HEK293 (cell line): ENCODE data around the gene NTRK3.

ENCODE experiments used
- CTCF ChIA-PET: fragments of 350-600 bp; formaldehyde crosslinking; extraction: SDS; loops from one replicate; lab custom pipeline; 2021; ENCODE audit warnings: antibody characterized with exemption; lab: Yijun Ruan, JAX
- POLR2A ChIA-PET: fragments of 300-600 bp; formaldehyde crosslinking; extraction: SDS; loops from one replicate; lab custom pipeline; 2020; ENCODE audit warnings: antibody characterized with exemption, inconsistent platforms; lab: Yijun Ruan, JAX
- H3K27ac ChIP-seq: fragments of 200-500 bp; sonication (Bioruptor generic); 2 replicates; pipeline ENCODE4 v1.5.1; 2014; ENCODE audit warnings: low read depth, low read length, control low read depth, inconsistent platforms; ENCODE audit errors: extremely low read depth
- H3K36me3 ChIP-seq, 2 experiments: fragments of 200-500 bp in 1 of 2; sonication (Bioruptor generic) in 1 of 2; 1 replicate in 1 of 2; 2 replicates in 1 of 2; pipeline ENCODE4 v1.5.1; 2014 to 2017; ENCODE audit warnings: inconsistent platforms in 2 of 2, low read length in 2 of 2; ENCODE audit not compliant: control insufficient read depth in 2 of 2, insufficient read depth in 1 of 2
- H3K4me1 ChIP-seq: fragments of 200-500 bp; sonication (Bioruptor generic); 2 replicates; pipeline ENCODE4 v1.5.1; 2014; ENCODE audit warnings: mild to moderate bottlenecking, low read length, inconsistent platforms; ENCODE audit not compliant: control insufficient read depth, insufficient read depth
- H3K4me3 ChIP-seq: 2 replicates; pipeline ENCODE4 v1.5.1; 2011; ENCODE audit warnings: low read depth, mild to moderate bottlenecking, control low read depth, low read length, moderate library complexity
- H3K9me3 ChIP-seq: fragments of 200-500 bp; sonication (Bioruptor generic); 2 replicates; pipeline ENCODE4 v1.5.1; 2014; ENCODE audit warnings: low read depth, low read length, inconsistent platforms; ENCODE audit not compliant: control insufficient read depth, insufficient read depth
- PATZ1 ChIP-seq: fragments of 450-650 bp; formaldehyde crosslinking; IDR thresholded peaks from 2 replicates; pipeline ENCODE4 v1.5.1; 2016; ENCODE audit warnings: missing biosample characterization, missing genetic modification characterization
- ZBTB49 ChIP-seq: fragments of 450-650 bp; formaldehyde crosslinking; IDR thresholded peaks from 2 replicates; pipeline ENCODE4 v1.5.1; 2016; ENCODE audit warnings: missing biosample characterization, missing genetic modification characterization, low read depth
- ZNF174 ChIP-seq: fragments of 450-650 bp; formaldehyde crosslinking; IDR thresholded peaks from 2 replicates; pipeline ENCODE4 v1.5.0; 2017; ENCODE audit warnings: missing biosample characterization, mild to moderate bottlenecking, missing genetic modification characterization
- ZNF513 ChIP-seq: fragments of 450-650 bp; IDR thresholded peaks from 2 replicates; pipeline ENCODE4 v1.5.1; 2018; ENCODE audit warnings: missing biosample characterization, missing genetic modification characterization
- ZNF518A ChIP-seq: fragments of 450-650 bp; formaldehyde crosslinking; conservative IDR thresholded peaks from 2 replicates; pipeline ENCODE4 v1.5.1; 2016; ENCODE audit warnings: low read depth, missing biosample characterization, missing genetic modification characterization

Gene NTRK3

GRCh38 chr15:88090481-88091011 lies 166.0 kb downstream of the NTRK3 start (continued):
- TF ChIP-seq ZBTB49, result no peak

DNA sequence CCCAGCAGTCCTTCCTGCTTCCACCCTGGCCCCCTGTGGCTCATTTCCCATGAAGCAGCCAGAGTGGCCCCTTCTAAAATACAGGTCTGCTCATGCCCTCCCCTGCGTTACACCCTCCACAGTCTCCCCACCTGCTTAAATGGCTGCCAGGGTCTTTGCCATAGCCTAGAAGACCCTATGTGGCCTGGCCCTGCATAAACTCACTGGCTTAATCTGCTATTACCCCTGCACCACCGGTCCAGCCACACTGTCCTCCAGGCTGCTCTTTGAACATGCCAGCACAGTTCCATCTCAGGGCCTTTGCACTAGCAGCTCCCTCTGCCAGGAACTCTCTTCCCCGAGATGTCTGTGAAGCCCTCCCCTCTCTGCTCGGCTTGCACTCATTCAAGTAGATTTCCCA lies 166.8 kb downstream of the NTRK3 start:
- H3K4me1 ChIP-seq, result peaks cover 4% of the 10 kb centered on the region; the same call in 1 of the 2 replicates
- no peaks in the 10 kb centered on the region for H3K36me3 ChIP-seq
- CTCF ChIA-PET, result no interaction called here
- POLR2A ChIA-PET, result no interaction called here
- H3K9me3 ChIP-seq, result no peaks in the 10 kb centered on the region
- no peak overlapping the region for H3K4me3 ChIP-seq
- TF ChIP-seq PATZ1, result no peak
- TF ChIP-seq ZNF174 (tag by site-specific recombination), result no peak
- TF ChIP-seq, all 188 proteins: peak for 0
- H3K27ac ChIP-seq, result no peak overlapping the region

GRCh38 chr15:88089024-88089620 lies 167.4 kb downstream of the NTRK3 start:
- Histone ChIP-seq H3K27ac (no peak overlapping the region), H3K9me3 (no peaks in the 10 kb centered on the region), H3K4me1 (peaks cover 4% of the 10 kb centered on the region; the same call in 1 of the 2 replicates), H3K36me3 (no peaks in the 10 kb centered on the region), H3K4me3 (no peak overlapping the region)
- ChIA-PET CTCF (interaction anchor here (0.6 kb wide), 3 partner anchors 161 to 1857 kb away, joined by 3 read pairs; no protein-coding TSS in a partner anchor), POLR2A (no interaction called here)
- TF ChIP-seq ZNF518A (no peak), ZNF513 (tag by site-specific recombination) (peak; percentile 53; the same call in 1 of the 2 replicates)
